NCI-H226 (cell line): ENCODE results near the gene ZDHHC14.
"Not testable (repeated sequence)": the region's sequence is repeated elsewhere in the genome, so short reads cannot be mapped to it uniquely, and the experiment has no call there.

Experiments
- DNase-seq: peaks from one replicate; pipeline ENCODE4 v3.0.0-alpha.2; 2015

ZDHHC14 gene

DNA sequence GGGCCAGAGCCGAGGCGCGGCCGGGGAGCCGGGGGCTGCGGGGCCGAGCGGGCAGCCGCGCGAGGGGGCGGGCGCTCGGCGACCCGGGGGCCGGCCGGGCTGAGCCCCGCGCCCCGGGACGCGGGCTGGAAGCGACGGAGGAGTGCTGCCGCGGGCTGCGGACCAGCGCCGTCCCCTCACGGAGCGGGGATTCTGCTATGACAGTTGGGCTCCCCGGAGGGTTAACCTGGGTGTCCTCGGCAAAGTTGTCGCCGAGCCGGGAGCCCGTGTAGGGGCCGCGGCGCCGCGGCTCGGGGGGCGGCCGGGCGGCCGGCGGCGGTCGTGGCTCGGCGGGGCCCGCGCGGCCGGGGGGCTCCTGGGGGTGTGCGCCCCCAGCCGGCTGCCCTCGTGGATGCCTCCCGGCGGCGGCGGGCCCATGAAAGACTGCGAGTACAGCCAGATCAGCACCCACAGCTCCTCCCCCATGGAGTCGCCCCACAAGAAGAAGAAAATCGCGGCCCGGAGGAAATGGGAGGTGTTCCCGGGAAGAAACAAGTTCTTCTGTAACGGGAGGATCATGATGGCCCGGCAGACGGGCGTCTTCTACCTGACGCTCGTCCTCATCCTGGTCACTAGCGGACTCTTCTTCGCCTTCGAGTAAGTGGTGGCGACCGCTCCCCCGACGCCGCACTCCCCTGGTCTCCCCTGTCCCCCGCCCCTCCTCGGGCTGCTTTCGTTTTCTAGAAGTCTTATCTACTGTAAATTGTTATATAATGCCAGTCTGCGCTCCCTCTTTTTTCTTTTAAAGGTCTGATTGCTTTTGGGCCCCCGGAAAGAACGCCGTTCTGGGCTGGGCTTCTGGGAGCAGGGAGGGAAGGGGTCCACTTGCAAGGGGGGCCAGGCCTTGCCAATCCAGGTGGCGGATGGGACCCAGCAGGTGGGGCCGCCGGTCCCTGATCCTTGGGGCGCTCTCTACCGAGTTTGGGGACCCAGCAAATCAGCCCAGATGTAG, 936 bp downstream of the ZDHHC14 start:
- DNase-seq = peak; percentile 57

GRCh38 chr6:157382821-157383220, 1.8 kb downstream of the ZDHHC14 start:
- no peak for DNase-seq

DNA sequence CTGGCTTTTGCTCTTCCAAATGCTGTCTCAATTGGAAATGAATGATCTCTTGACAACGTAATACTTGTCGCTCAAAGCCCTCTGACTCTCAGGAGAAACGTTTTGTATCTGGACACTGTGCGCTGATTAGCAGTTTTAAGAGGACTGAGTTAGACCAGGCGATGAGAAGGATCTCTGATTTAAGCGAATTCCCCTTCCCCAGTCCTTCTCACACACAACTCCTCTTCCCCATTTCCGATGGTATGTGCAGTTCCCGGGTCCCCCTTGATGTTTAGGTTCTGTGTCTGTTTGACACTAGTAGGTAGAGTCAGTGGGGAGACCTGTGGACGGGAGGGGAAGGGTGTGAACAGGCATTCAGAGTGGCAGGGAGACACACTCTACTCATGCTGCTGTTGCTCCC, 2.5 kb downstream of the ZDHHC14 start:
- DNase-seq = no peak

GRCh38 chr6:157384962-157385361, 4.0 kb downstream of the ZDHHC14 start:
- not testable (repeated sequence) for DNase-seq

DNA sequence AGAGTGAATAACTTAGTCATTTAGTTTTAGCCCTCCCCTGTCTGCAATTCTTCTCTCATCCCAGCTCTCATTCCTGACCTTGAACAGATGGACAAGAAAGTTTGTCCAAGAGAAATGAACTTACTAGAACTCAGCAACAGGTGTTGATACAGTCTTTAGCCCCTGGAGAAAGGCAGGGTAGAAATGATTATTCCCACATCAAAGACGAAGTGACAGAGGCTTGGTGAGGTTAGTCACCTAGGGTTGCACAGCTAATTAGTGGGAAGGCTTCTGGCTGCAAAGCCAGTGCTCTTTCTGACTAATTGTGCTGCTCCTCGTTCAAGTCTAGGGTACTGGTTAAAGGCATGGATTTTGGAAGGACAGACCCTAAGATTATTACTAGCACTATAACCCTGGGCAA, 4.5 kb downstream of the ZDHHC14 start:
- DNase-seq = no peak

- no peak for DNase-seq
Measured at GRCh38 chr6:157386023-157386422, 5.0 kb downstream of the ZDHHC14 start.

- no peak for DNase-seq
Measured at GRCh38 chr6:157386454-157386853, 5.5 kb downstream of the ZDHHC14 start.

- DNase-seq = no peak
Measured at GRCh38 chr6:157388924-157389323, 7.9 kb downstream of the ZDHHC14 start.

DNA sequence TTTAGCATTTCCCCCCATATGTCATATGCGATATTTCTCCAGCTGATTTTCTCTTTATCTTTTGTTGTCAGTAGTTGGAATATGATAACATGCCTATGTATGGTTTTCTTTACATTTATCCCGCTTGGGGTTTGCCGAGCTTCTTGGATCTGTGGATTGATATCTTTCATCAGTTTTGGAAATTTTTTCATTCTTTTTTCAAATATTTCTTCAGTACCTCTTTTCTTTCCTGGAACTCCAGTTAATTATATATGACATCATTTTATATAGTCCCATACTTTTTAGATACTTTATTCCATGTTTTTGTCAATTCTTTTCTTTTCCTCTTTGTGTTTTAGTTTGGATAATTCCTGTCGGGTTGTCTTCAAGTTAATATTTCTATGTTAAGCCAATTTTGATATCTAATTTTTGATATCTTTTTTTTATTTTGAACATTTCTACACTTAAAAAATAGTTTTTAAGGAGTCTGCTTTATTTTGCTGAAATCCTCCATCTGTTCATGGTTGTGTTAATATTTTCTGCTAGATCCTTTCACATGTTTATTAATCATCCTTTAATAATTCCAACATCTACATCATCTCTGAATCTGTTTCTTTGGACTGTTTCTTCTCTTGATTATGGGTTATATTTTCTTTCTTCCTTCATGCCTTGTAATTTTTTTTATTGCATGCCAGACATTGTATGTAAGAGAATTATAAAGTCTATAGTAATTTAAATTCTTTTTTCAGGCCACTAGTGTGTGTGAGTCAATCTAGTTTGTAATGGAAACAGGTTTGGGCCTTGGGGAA, 9.5 kb downstream of the ZDHHC14 start:
- no peak for DNase-seq

DNA sequence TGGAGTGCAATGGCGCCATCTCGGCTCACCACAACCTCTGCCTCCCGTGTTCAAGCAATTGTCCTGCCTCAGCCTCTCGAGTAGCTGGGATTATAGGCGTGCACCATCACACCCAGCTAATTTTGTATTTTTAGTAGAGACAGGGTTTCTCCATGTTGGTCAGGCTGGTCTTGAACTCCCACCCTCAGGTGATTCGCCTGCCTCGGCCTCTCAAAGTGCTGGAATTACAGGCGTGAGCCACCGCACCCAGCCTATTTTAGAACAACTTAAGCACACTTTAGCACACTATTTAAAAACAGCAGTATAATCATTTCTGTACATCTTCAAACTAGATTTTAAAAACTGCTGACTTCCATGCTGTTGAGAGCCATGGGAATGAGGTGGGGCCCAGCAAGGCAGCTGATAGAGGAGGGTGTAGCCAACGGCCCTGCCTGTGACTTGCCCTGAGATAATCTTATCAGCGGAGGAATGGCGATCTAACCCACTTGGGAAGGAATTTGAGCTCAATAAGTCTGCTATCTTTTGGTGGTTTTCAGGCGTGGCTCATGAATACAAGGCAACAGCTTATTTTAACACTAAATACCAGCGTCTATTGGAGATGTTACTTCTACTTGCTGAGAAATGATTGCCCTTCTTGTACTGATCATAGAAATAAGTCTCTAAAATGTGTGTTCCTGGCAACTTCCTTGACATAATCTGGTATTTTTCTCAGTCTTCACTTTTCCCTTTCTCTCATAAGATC, 12.1 kb downstream of the ZDHHC14 start:
- peak; percentile 97 for DNase-seq

- DNase-seq = no peak
Measured at GRCh38 chr6:157393669-157394327, 12.8 kb downstream of the ZDHHC14 start.

DNA sequence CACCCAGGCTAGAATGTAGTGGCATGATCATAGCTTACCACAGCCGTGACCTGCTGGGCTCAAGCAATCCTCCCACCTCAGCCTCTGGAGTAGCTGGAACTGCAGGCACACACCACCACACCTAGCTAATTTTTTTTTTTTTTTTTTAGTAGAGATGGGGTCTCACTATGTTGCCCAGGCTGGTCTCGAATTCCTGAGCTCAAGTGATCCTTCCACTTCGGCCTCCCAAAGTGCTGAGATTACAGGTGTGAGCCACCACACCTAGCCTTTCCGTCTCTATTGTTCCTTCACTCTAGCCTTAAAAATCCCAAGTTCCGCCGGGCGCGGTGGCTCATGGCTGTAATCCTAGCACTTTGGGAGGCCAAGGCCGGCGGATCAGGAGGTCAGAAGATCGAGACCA, 14.2 kb downstream of the ZDHHC14 start:
- DNase-seq = not testable (repeated sequence)

GRCh38 chr6:157396026-157396425, 15.0 kb downstream of the ZDHHC14 start:
- no peak for DNase-seq

DNA sequence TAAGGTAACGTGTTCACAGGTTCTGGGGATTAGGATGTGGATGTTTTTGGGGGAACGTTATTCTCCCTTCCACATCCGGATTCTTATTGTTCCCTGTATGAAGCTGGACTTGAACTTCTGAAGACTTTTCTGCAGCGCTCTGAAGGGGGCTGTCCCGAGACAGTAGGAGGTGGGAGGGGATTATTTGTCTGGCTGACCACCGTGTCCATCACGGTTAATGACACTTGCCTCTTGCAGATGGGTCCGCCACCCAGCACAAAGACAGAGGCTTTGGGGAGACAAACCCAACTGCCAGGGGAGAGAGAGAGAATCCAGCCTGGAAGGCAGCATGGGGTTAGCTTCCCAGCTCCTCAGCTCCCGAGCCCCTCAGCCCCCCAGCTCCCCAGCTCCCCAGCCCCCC, 16.7 kb downstream of the ZDHHC14 start:
- DNase-seq = no peak

GRCh38 chr6:157398151-157398550, 17.2 kb downstream of the ZDHHC14 start:
- DNase-seq = no peak

DNA sequence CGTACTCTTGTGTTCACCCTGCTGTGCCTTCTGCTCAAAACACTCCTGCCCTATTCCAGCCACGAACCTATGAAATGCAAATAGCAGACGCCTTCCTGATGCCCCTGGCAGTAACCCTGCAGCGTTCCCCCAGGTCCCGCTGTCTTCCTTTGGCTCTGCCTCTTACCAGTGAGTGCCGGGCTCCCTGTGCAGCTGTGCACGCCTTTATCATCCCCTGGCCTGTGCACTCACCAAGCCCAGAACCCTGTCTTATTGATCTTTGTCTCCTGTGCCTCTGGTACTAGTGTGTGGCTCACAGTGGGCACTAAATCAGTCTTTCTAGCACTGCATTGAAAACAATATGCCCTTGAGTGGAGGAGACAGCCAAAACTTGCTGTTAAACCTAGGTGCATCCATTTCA, 19.7 kb downstream of the ZDHHC14 start:
- no peak for DNase-seq

- no peak for DNase-seq
Measured at GRCh38 chr6:157401734-157402338, 20.8 kb downstream of the ZDHHC14 start.

DNA sequence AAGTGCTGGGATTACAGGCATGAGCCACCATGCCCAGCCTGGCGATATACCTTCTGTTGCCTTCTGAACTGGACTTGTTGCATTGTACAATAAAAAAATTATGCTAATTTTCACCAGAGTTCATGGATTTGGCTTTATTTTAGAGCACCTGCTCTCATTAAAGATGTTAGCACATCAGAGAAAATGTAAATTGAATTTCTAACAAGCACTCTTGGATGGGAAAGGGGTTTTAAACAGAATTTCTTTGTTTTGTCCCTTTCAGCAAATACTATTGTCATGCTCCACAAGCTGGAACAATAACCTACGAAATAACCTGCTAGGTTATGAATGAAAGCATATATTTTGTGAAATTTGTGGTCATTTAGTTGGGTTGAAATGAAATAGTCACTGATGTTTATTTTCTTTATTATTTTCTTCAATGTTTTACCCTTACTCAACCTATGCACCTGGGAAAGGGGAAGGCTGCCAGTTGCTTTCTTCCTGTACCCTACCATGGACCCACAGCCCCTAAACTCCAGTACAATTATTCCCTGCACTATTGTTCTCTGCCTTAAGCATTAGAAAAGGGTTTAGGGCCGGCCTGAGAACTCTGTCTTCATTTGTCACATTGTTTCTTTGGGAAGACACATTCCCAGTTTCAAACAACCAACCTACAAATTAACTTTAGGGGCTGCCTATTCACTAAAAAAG, 22.2 kb downstream of the ZDHHC14 start:
- no peak for DNase-seq

- DNase-seq = no peak
Measured at GRCh38 chr6:157403686-157404051, 22.7 kb downstream of the ZDHHC14 start.

DNA sequence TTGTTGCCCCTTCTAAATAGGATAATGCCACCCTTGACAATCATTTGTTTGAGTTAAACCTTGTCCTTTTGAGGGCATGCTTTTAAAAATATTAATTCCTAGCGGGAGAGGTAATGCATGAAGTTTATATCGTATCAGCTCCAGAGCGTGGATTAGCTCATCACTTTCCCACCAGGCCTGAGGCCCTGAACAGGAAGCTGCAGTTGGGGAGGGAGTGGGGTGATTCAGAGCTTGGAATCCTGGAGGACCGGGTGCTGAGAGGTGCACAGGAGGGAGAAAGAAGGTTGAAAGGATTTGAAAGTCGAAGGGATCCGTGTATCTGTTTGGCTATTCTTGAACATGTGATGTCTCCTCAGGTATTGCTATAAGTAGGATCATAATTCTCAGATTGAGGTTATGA, 25.0 kb downstream of the ZDHHC14 start:
- peak; percentile 98 for DNase-seq

GRCh38 chr6:157406661-157407060, 25.7 kb downstream of the ZDHHC14 start:
- no peak for DNase-seq

- DNase-seq = no peak
Measured at GRCh38 chr6:157407646-157408045, 26.7 kb downstream of the ZDHHC14 start.
